ENCODE results near the gene FILIP1L. TPM values are rescaled to one million over a fixed set of nuclear protein-coding genes. Genes with fewer than 3 reads are reported as not detected.

FILIP1L gene
- total and polyA plus RNA-seq, 2 of the 13 experiments (the other 11 are each of a cell fraction or from before 2014, with no cell fraction given) = 8.1 to 187 TPM

- TF ChIP-seq AKNA (CRISPR knock-in tag; IDR thresholded peaks at IDR 0.05; ENCODE audit: borderline replicate concordance) (no peak; the same call in 1 of the 2 replicates), AGO2 (optimal IDR thresholded peaks at IDR 0.05; ENCODE audit: low read depth, low read length) (no peak), FOXK1 (CRISPR knock-in tag; IDR thresholded peaks at IDR 0.05; ENCODE audit: borderline replicate concordance, low read depth) (peak; percentile 63; the same call in 1 of the 2 replicates), ZNF550 (CRISPR knock-in tag; IDR thresholded peaks at IDR 0.05; ENCODE audit: borderline replicate concordance) (no peak), ZNF605 (CRISPR knock-in tag; IDR thresholded peaks at IDR 0.05) (no peak), ZNF468 (CRISPR knock-in tag; IDR thresholded peaks at IDR 0.05) (no peak), NR1H2 (CRISPR knock-in tag; IDR thresholded peaks at IDR 0.05; ENCODE audit: borderline replicate concordance, low read depth) (no peak), SPEN (CRISPR knock-in tag; IDR thresholded peaks at IDR 0.05; ENCODE audit: low read depth) (no peak), ZNF773 (CRISPR knock-in tag; IDR thresholded peaks at IDR 0.05; ENCODE audit: borderline replicate concordance) (no peak), SOX5 (CRISPR knock-in tag; IDR thresholded peaks at IDR 0.05; ENCODE audit: borderline replicate concordance) (peak; percentile 86), HOXA3 (CRISPR knock-in tag; IDR thresholded peaks at IDR 0.05) (0 out of 2 replicates have a peak, but pooled peaks have one; percentile 15), MTF2 (CRISPR knock-in tag; IDR thresholded peaks at IDR 0.05; ENCODE audit: borderline replicate concordance) (no peak), SSRP1 (CRISPR knock-in tag; IDR thresholded peaks at IDR 0.05) (no peak), ZNF513 (CRISPR knock-in tag; conservative IDR thresholded peaks at IDR 0.05) (no peak), ARID2 (CRISPR knock-in tag; IDR thresholded peaks at IDR 0.05; ENCODE audit: borderline replicate concordance) (no peak), REXO4 (CRISPR knock-in tag; IDR thresholded peaks at IDR 0.05; ENCODE audit: borderline replicate concordance) (no peak), EZH2 (conservative IDR thresholded peaks at IDR 0.05; ENCODE audit: low read depth, low read length) (no peak), DPF2 (CRISPR knock-in tag; IDR thresholded peaks at IDR 0.05; ENCODE audit: borderline replicate concordance, low read depth) (peak; percentile 33; the same call in 1 of the 2 replicates), KLF6 (CRISPR knock-in tag; IDR thresholded peaks at IDR 0.05) (0 out of 2 replicates have a peak, but pooled peaks have one; percentile 38), TCF7 (IDR thresholded peaks at IDR 0.05; ENCODE audit: low read depth) (peak; percentile 99), KAT8 (CRISPR knock-in tag; IDR thresholded peaks at IDR 0.05) (peak; percentile 60), ATAD3A (CRISPR knock-in tag; IDR thresholded peaks at IDR 0.05) (no peak), ZKSCAN1 (IDR thresholded peaks at IDR 0.05; ENCODE audit: low read length) (no peak), MEIS2 (CRISPR knock-in tag; IDR thresholded peaks at IDR 0.05) (peak; percentile 70; the same call in 1 of the 2 replicates)
These were observed 38.2 kb downstream of the FILIP1L start (continued) for GRCh38 chr3:100075851-100076730.

Data from HepG2 (cell line).